ENCODE measurements around the gene CHL1.

CHL1 gene

DNA sequence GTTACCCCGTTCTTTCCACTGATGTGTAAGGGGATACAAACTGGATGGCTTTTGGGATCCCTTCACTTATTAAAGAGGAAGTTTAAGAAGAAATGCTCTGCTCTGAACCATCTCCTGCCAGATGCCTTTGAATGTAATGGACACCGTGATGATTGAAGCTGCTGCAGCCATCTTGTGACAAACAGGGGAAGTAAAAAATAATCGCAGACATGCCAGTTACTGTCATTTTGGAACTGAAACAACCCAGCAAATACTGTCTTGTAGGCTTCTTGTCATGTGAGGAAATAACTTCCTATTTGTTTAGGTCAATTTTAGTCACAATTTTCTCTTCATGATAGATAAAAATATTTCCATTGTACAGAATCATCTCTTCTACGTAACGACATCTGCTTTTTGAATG, 224.0 kb downstream of the CHL1 start:
- DNase-seq (ENCODE audit: low read depth, low spot score): no peak
- CTCF ChIA-PET: no interaction called here
- POLR2A ChIA-PET: no interaction called here

DNA sequence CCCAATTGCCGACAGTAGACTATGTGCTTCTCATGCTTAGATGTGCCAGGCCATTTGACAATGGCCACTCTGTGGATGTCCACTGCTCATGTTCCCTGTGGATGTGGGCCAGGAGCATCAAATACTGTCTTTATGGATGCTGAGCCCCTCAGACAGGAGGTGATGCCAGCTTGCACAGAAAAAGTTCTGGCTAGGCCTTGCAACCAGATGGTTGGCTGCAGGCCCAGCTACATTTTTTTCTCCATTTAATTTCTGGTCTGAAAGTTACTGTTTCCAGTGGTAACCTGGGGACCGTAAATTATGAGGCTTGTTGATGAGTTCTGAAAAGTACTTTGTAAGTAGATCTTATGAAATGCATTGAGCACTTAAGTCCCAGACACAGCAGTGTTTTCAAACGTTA, 228.5 kb downstream of the CHL1 start:
- ChIA-PET POLR2A (no interaction called here), CTCF (no interaction called here)
- TF ChIP-seq, protein P1, sequence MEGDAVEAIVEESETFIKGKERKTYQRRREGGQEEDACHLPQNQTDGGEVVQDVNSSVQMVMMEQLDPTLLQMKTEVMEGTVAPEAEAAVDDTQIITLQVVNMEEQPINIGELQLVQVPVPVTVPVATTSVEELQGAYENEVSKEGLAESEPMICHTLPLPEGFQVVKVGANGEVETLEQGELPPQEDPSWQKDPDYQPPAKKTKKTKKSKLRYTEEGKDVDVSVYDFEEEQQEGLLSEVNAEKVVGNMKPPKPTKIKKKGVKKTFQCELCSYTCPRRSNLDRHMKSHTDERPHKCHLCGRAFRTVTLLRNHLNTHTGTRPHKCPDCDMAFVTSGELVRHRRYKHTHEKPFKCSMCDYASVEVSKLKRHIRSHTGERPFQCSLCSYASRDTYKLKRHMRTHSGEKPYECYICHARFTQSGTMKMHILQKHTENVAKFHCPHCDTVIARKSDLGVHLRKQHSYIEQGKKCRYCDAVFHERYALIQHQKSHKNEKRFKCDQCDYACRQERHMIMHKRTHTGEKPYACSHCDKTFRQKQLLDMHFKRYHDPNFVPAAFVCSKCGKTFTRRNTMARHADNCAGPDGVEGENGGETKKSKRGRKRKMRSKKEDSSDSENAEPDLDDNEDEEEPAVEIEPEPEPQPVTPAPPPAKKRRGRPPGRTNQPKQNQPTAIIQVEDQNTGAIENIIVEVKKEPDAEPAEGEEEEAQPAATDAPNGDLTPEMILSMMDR (IDR thresholded peaks at IDR 0.05; ENCODE audit: insufficient read depth, low read length, missing control alignments): no peak
- H3K4me3 ChIP-seq (ENCODE audit: low read depth, low read length): no peak overlapping the region
- DNase-seq (ENCODE audit: low read depth, low spot score): no peak

More for the DNA sequence above, 224.0 kb downstream of the CHL1 start:
- H3K4me3 ChIP-seq (ENCODE audit: low read depth, low read length): no peak overlapping the region
- TF ChIP-seq, protein P1 (IDR thresholded peaks at IDR 0.05; ENCODE audit: insufficient read depth, low read length, missing control alignments): no peak

DNA sequence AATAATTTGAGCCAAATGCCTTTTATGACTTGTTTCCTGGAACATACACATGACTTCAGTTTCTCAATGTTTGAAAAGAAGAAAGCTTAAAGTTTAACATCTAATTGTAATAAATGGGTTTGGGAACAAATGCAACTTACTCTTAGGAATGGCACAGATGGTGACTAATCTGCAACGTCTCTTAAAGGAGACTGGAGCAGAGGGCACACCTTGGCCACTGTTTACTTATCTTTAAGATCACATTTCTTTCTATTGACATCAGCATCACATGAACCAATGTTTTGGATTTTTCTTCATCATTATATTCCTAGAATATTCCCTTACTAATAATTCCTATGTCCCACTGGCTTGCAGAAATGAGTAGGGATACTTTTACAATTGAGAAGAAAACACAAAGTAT, 229.5 kb downstream of the CHL1 start:
- ChIA-PET CTCF (no interaction called here), POLR2A (no interaction called here)
- no peak for DNase-seq (ENCODE audit: low read depth, low spot score)
- TF ChIP-seq, protein P1 (IDR thresholded peaks at IDR 0.05; ENCODE audit: insufficient read depth, low read length, missing control alignments): no peak
- H3K4me3 ChIP-seq (ENCODE audit: low read depth, low read length): no peak overlapping the region

DNA sequence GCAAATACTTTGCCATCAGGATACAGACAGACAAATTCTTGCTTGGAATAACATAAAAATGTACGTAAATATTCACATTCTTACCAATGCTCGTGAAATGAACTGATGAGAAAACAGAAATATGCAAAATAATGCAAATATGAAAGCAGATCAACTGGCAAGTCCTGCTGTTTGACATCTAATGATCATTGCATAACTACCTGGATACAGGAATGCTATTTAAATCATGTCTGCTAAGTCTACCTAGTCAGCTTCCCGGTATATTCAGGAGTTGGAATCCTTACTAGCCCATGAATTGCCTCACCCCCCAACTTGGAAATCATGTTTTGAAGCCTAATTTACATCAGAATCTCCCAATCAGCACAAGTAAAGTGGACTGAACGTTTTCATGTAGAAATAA, 230.6 kb downstream of the CHL1 start:
- POLR2A ChIA-PET: no interaction called here

DNA sequence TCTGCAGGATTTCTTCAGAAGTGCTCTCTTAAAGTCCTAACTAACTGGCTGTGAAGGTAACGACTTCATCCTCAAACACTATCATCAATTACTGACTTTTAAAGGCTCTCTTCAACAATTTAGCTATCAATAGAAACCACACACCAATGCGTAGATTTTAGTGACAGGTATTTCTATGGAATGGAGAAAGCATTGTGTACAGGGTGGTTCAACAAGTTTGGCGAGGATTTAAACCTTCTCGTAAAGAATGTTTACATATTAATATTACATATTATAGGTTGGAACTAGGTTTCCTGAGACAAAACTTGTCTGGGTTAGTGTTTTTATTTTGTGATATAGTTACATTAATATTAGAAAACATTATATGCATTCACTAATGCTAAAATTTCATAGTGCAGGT, 233.6 kb downstream of the CHL1 start:
- CTCF ChIA-PET: no interaction called here
- POLR2A ChIA-PET: no interaction called here
- TF ChIP-seq, protein P1 (IDR thresholded peaks at IDR 0.05; ENCODE audit: insufficient read depth, low read length, missing control alignments): no peak
- H3K4me3 ChIP-seq (ENCODE audit: low read depth, low read length): no peak overlapping the region
- no peak for DNase-seq (ENCODE audit: low read depth, low spot score)

More for the DNA sequence above, 230.6 kb downstream of the CHL1 start:
- TF ChIP-seq, protein P1 (IDR thresholded peaks at IDR 0.05; ENCODE audit: insufficient read depth, low read length, missing control alignments): no peak
- CTCF ChIA-PET: no interaction called here
- no peak for DNase-seq (ENCODE audit: low read depth, low spot score)
- no peak overlapping the region for H3K4me3 ChIP-seq (ENCODE audit: low read depth, low read length)

DNA sequence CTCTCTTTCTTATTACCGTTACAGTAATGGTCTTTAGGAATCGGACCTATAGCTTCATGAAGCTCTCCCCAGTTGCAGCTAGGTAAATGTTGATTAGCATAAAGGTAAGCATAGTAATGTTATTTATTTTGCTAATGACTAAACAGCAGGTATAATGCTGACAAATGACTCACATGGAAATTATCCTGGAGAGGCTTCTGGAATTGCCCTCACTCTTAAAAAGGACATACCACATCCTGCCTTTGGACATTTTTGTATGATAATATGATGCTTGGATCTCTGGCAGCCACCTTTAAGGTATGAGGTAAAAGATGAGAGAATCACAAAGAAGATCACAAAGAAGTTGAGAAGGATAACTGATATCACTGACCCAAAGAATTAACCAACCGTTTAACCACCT, 238.6 kb downstream of the CHL1 start:
- DNase-seq (ENCODE audit: low read depth, low spot score): no peak
- no peak overlapping the region for H3K4me3 ChIP-seq (ENCODE audit: low read depth, low read length)
- POLR2A ChIA-PET: no interaction called here
- TF ChIP-seq, protein P1 (IDR thresholded peaks at IDR 0.05; ENCODE audit: insufficient read depth, low read length, missing control alignments): no peak
- CTCF ChIA-PET: no interaction called here

Measured in AG04449 (cell line).